ENCODE results near the gene TBXT.

GRCh38 chr6:166203003-166203640 lies 35.5 kb upstream of the TBXT start:
- TF ChIP-seq POLR2AphosphoS5 (IDR thresholded peaks at IDR 0.05) = no peak
- TF ChIP-seq CTCF (IDR thresholded peaks at IDR 0.05) = no peak
- no peak for TF ChIP-seq POLR2A (IDR thresholded peaks at IDR 0.05)

All from stomach (tissue), 4 donors.